ENCODE data around the gene SFMBT1.
"Not testable (repeated sequence)": the region's sequence is repeated elsewhere in the genome, so short reads cannot be mapped to it uniquely, and the experiment has no call there.

The SFMBT1 gene

GRCh38 chr3:53044371-53044710, 1.5 kb downstream of the SFMBT1 start:
- peak overlapping the region; percentile 64 for H3K4me3 ChIP-seq (ENCODE audit: low read depth, low read length)
- TF ChIP-seq CTCF (IDR thresholded peaks at IDR 0.05; ENCODE audit: low read depth, low read length), result no peak

- no peak for TF ChIP-seq CTCF (IDR thresholded peaks at IDR 0.05; ENCODE audit: low read depth, low read length)
- H3K4me3 ChIP-seq (ENCODE audit: low read depth, low read length), result no peak overlapping the region
Measured at GRCh38 chr3:53043738-53044137, 2.1 kb downstream of the SFMBT1 start.

GRCh38 chr3:53042651-53043050, 3.2 kb downstream of the SFMBT1 start:
- H3K4me3 ChIP-seq (ENCODE audit: low read depth, low read length), result no peak overlapping the region
- TF ChIP-seq CTCF (IDR thresholded peaks at IDR 0.05; ENCODE audit: low read depth, low read length), result no peak

GRCh38 chr3:53040351-53040820, 5.5 kb downstream of the SFMBT1 start:
- no peak for TF ChIP-seq CTCF (IDR thresholded peaks at IDR 0.05; ENCODE audit: low read depth, low read length)
- no peak overlapping the region for H3K4me3 ChIP-seq (ENCODE audit: low read depth, low read length)

- H3K4me3 ChIP-seq (ENCODE audit: low read depth, low read length), result no peak overlapping the region
- no peak for TF ChIP-seq CTCF (IDR thresholded peaks at IDR 0.05; ENCODE audit: low read depth, low read length)
Measured at GRCh38 chr3:53039376-53039752, 6.5 kb downstream of the SFMBT1 start.

- no peak for TF ChIP-seq CTCF (IDR thresholded peaks at IDR 0.05; ENCODE audit: low read depth, low read length)
- no peak overlapping the region for H3K4me3 ChIP-seq (ENCODE audit: low read depth, low read length)
Measured at GRCh38 chr3:53038679-53039375, 7.0 kb downstream of the SFMBT1 start.

GRCh38 chr3:53035825-53036619, 9.9 kb downstream of the SFMBT1 start:
- TF ChIP-seq CTCF (IDR thresholded peaks at IDR 0.05; ENCODE audit: low read depth, low read length), result no peak
- no peak overlapping the region for H3K4me3 ChIP-seq (ENCODE audit: low read depth, low read length)

GRCh38 chr3:53035018-53035417, 10.9 kb downstream of the SFMBT1 start:
- H3K4me3 ChIP-seq (ENCODE audit: low read depth, low read length), result not testable (repeated sequence)

- H3K4me3 ChIP-seq (ENCODE audit: low read depth, low read length), result not testable (repeated sequence)
Measured at GRCh38 chr3:53034411-53034810, 11.5 kb downstream of the SFMBT1 start.

All from WI38 (cell line).